GM23248 (cell line): ENCODE data around the gene TJAP1.

Source experiments
- EZH2 ChIP-seq: fragments of 200-600 bp; sonication (generic); IDR thresholded peaks from 2 replicates; pipeline ENCODE4 v1.6.1; 2018; ENCODE audit warnings: antibody characterized with exemption, mild to moderate bottlenecking; ENCODE audit not compliant: insufficient read depth, poor library complexity, severe bottlenecking
- EZH2phosphoT487 ChIP-seq: fragments of 200-600 bp; sonication (generic); IDR thresholded peaks from 2 replicates; pipeline ENCODE4 v1.6.1; 2018; ENCODE audit warnings: antibody characterized with exemption, moderate library complexity, mild to moderate bottlenecking, low read depth; ENCODE audit not compliant: insufficient read depth

DNA sequence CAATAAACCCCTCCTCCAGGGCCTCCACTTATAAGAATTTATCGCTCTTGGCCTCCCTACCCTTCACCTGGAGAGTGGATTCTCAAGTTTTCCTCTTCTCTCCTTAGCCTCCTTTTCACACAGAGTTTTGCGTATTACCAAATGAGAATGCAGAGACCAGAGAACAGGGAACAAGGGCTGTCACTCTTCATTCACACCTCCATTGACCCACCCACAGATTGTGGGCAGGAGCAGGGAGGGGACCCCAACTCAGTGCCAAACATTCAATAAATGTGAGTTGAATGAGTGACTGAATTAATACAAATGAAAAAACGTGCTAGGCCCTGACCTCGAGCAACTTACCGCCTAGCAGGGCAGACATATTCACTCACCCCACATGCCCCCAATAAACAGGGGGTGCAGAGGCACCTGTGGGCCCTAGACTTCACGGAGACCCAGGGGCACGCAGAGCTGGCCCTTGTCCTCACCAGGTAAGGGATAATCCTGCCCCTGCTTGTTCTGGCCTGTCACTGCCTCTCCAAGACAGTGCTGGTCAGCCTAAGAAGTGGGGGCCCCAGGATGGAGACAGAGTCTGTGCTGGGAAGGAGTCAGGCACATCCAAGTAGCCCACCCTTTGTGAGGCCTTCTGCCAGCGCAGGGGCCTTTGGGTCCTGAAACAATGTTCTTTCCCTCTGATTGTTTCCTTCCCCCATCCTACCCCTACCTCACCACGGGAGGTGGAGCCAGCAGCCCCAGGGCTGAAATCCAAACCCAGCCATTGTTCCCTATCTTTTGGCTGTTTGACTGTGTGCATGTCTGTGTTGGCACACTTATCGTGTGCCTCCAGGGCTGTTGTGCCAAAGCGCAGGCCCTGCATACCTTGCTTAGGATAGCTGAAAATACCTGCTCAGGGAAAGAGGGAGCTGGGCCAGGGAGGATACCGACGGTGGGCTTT is 8.4 kb upstream of the TJAP1 start:
- TF ChIP-seq EZH2 = no peak
- TF ChIP-seq EZH2phosphoT487 = no peak
